BE2C (cell line): ENCODE measurements around the gene POU2F1.
"Not testable (repeated sequence)": the region's sequence is repeated elsewhere in the genome, so short reads cannot be mapped to it uniquely, and the experiment has no call there.

ENCODE experiments used
- DNase-seq: peaks from one replicate; pipeline ENCODE4 v3.0.0-alpha.2; 2020
- H3K27me3 ChIP-seq: fragments of 250-450 bp; sonication (Bioruptor Pico); 2 replicates; pipeline ENCODE4 v1.5.1; 2020; ENCODE audit warnings: mild to moderate bottlenecking
- H3K36me3 ChIP-seq: fragments of 250-450 bp; sonication (Bioruptor Pico); 2 replicates; pipeline ENCODE4 v1.5.1; 2020; ENCODE audit warnings: mild to moderate bottlenecking
- H3K4me1 ChIP-seq: fragments of 250-450 bp; sonication (Bioruptor Pico); 2 replicates; pipeline ENCODE4 v1.5.1; 2020
- H3K4me3 ChIP-seq: 2 replicates; pipeline ENCODE4 v1.5.1; 2011; ENCODE audit warnings: low read depth, low read length
- H3K9me3 ChIP-seq: fragments of 250-450 bp; sonication (Bioruptor Pico); 2 replicates; pipeline ENCODE4 v1.5.1; 2020
- TF ChIP-seq, protein P1 (sequence below): IDR thresholded peaks from 2 replicates; pipeline ENCODE4 v1.5.1; 2012; ENCODE audit warnings: mild to moderate bottlenecking, low read depth, low read length

Gene POU2F1

DNA sequence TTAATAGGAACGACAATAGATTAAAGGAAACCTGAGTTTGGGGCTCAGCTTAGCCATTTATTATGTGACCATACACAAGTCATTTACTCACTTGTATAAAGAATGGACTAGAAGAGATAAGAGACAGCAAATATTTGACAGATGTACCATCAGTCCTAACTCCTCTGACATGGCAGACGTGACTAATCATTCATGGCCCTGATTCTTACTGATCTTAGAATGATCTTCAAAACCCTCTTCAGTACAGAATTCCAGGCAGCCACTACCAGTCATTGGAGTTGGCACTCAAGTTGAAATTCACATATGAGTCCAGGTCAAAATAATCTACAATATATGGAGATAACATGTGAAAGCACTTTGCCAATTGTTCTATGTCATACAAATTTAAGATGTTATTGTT is 21.0 kb upstream of the POU2F1 start:
- DNase-seq = no peak
- Histone ChIP-seq H3K27me3 (no peaks in the 10 kb centered on the region), H3K36me3 (no peaks in the 10 kb centered on the region), H3K4me1 (no peaks in the 10 kb centered on the region), H3K4me3 (no peak overlapping the region), H3K9me3 (no peaks in the 10 kb centered on the region)
- TF ChIP-seq, protein P1, sequence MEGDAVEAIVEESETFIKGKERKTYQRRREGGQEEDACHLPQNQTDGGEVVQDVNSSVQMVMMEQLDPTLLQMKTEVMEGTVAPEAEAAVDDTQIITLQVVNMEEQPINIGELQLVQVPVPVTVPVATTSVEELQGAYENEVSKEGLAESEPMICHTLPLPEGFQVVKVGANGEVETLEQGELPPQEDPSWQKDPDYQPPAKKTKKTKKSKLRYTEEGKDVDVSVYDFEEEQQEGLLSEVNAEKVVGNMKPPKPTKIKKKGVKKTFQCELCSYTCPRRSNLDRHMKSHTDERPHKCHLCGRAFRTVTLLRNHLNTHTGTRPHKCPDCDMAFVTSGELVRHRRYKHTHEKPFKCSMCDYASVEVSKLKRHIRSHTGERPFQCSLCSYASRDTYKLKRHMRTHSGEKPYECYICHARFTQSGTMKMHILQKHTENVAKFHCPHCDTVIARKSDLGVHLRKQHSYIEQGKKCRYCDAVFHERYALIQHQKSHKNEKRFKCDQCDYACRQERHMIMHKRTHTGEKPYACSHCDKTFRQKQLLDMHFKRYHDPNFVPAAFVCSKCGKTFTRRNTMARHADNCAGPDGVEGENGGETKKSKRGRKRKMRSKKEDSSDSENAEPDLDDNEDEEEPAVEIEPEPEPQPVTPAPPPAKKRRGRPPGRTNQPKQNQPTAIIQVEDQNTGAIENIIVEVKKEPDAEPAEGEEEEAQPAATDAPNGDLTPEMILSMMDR = no peak

DNA sequence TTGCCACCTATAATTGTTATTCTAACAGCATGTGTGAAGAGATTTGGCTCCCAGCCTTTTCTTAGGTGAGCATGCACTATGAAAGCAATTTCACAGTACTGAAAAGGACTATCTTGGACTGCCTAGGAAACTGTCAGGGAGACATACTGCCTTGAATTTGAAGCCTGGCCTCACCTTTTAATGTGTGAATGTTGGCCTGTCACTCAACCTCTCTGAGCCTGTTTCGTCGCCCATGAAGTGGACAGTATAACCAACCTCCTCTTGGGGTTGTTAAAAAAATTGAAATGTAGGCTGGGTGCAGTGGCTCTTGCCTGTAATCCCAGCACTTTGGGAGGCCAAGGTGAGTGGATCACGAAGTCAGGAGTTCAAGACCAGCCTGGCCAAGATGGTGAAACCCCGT is 20.4 kb upstream of the POU2F1 start:
- Histone ChIP-seq H3K4me3 (no peak overlapping the region), H3K4me1 (no peaks in the 10 kb centered on the region), H3K36me3 (no peaks in the 10 kb centered on the region), H3K9me3 (no peaks in the 10 kb centered on the region), H3K27me3 (no peaks in the 10 kb centered on the region)
- no peak for DNase-seq
- TF ChIP-seq, protein P1 = no peak

DNA sequence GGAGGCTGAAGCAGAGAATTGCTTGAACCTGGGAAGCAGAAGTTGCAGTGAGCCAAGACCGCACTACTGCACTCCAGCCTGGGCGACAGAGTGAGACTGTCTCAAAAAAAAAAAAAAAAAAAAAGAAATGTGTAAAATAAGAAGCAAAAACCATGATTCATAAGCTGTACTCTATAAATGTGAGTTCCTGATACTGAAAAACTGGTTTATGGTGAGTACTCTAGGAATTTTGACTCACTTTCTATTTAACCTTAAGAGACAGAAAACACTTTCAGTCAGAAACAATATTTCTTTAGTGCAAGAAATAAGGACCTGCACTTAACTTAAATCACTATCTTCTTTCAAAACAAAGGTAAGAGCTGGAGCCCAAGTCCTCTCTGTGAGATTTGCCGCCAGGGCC is 19.9 kb upstream of the POU2F1 start:
- H3K4me1 ChIP-seq = no peaks in the 10 kb centered on the region
- no peak overlapping the region for H3K4me3 ChIP-seq
- no peaks in the 10 kb centered on the region for H3K27me3 ChIP-seq
- TF ChIP-seq, protein P1 = no peak
- no peak for DNase-seq
- no peaks in the 10 kb centered on the region for H3K36me3 ChIP-seq
- H3K9me3 ChIP-seq = no peaks in the 10 kb centered on the region

DNA sequence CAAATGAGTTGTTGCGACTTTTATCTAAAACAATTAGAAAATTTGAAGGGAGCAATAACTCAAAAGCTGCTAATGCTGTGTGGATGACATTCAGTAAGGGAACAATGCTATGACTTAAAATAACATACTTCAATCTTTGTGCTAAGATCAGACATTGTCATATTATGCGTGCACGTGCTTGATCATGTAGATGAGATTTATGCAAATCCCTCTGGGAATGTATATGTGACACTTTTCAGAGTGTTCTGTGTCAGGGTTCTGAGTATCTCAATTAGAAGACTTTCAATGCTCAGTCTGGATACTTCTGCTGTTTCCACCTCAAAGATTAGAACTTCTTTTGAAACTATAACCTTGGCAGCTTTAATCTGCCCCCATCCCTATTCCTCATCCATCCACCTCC is 18.6 kb upstream of the POU2F1 start:
- Histone ChIP-seq H3K4me1 (no peaks in the 10 kb centered on the region; the same call in 1 of the 2 replicates), H3K27me3 (no peaks in the 10 kb centered on the region), H3K9me3 (no peaks in the 10 kb centered on the region), H3K36me3 (no peaks in the 10 kb centered on the region), H3K4me3 (no peak overlapping the region)
- TF ChIP-seq, protein P1 = no peak
- DNase-seq = no peak

DNA sequence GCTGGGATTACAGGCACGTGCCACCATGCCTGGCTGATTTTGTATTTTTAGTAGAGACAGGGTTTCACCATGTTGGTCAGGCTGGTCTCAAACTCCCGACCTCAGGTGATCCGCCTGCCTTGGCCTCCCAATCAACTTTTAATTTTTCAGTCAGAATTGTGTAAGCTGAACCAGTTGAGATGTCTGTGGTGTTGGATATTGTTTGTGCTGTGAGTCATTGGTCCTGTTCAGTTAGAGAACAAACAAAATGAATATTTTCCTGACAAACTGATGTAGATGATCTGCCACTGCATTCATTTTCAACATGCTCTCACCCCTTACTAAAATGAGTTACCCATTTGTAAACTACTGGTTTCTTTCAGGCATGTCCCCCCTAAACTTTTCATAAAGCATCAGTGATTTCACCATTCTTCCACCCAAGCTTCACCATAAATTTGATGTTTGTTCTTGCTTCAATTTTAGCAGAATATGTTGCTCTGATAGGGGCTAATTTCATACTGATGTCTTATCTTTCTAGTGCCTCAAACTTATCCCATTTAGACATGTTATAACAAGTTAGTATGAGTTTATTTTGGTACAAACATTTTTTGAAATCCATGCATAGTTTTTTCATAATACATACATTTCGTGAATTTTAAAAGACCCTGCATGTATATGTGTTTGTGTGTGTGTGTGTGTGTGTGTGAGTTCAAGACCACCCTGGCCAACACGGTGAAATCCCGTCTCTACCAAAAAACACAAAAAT is 15.2 kb upstream of the POU2F1 start:
- H3K4me3 ChIP-seq = not testable (repeated sequence)

DNA sequence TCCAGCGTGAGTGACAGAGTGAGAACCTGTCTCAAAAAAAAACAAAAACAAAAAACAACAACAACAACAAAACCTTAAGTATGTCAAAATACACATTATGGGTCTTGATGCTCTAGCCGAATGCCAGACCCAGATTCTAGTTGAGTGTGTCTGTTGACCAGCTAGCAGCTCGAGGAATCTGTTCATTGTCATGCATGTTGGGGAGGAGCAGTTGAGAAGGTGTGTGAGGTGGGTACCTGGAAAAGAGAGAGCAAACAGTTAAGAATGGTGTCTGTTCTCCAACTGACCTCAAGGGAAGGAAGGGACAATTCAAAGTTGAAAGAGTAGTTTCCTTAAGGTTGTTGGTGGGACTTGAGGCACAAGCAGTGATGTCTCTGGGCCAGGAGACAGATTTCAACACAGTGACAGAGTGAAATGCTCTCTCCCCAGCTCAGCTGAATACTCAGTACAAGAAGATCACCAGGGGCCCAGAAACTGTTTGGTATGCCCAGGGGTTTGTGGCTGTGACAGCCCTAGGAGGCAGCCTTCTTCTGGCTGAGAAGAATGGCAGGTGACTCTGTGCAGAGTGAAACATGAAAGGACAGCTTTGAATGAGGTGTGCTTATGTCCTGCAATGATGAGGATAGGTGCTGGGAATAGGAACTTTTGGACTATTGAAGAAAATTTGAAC is 14.4 kb upstream of the POU2F1 start:
- no peaks in the 10 kb centered on the region for H3K36me3 ChIP-seq
- H3K4me3 ChIP-seq = no peak overlapping the region
- no peak for DNase-seq
- TF ChIP-seq, protein P1 = no peak
- no peaks in the 10 kb centered on the region; the same call in 1 of the 2 replicates for H3K4me1 ChIP-seq
- H3K27me3 ChIP-seq = no peaks in the 10 kb centered on the region
- no peaks in the 10 kb centered on the region for H3K9me3 ChIP-seq

More for the DNA sequence above, 15.2 kb upstream of the POU2F1 start:
- H3K27me3 ChIP-seq, H3K9me3 ChIP-seq, H3K4me1 ChIP-seq, H3K36me3 ChIP-seq, DNase-seq: not testable (repeated sequence)
